ENCODE results near the gene FGD2. TPM values are rescaled to one million over a fixed set of nuclear protein-coding genes. Genes with fewer than 3 reads are reported as not detected.

Gene FGD2
- total and polyA plus RNA-seq, 9 of the 15 experiments (the other 6 are each of a cell fraction or from before 2014, with no cell fraction given) = 0.09 TPM; not detected in 8

- TF ChIP-seq GATA2 (CRISPR knock-in tag; IDR thresholded peaks at IDR 0.05) (no peak), NCOA2 (IDR thresholded peaks at IDR 0.05; ENCODE audit: partially characterized antibody in 2 of 2) (no peak), PHTF2 (CRISPR knock-in tag; IDR thresholded peaks at IDR 0.05) (no peak), CBX8 (IDR thresholded peaks at IDR 0.05; ENCODE audit: borderline replicate concordance, extremely low read depth, low read depth, low read length, poor library complexity, severe bottlenecking) (no peak), RNF2 (IDR thresholded peaks at IDR 0.05) (no peak), RHOXF2B (CRISPR knock-in tag; conservative IDR thresholded peaks at IDR 0.05) (no peak), BMI1 (IDR thresholded peaks at IDR 0.05; ENCODE audit: low read length) (no peak), PYGO2 (tag; IDR thresholded peaks at IDR 0.05) (no peak), NONO (IDR thresholded peaks at IDR 0.05; ENCODE audit: low read depth in 2 of 2, low read length in 1 of 2) (no peak), XRCC4 (IDR thresholded peaks at IDR 0.05; ENCODE audit: extremely low read depth, insufficient read depth, insufficient read length) (no peak), HOXB6 (CRISPR knock-in tag; IDR thresholded peaks at IDR 0.05; ENCODE audit: borderline replicate concordance) (no peak)
- TF ChIP-seq, protein P1, sequence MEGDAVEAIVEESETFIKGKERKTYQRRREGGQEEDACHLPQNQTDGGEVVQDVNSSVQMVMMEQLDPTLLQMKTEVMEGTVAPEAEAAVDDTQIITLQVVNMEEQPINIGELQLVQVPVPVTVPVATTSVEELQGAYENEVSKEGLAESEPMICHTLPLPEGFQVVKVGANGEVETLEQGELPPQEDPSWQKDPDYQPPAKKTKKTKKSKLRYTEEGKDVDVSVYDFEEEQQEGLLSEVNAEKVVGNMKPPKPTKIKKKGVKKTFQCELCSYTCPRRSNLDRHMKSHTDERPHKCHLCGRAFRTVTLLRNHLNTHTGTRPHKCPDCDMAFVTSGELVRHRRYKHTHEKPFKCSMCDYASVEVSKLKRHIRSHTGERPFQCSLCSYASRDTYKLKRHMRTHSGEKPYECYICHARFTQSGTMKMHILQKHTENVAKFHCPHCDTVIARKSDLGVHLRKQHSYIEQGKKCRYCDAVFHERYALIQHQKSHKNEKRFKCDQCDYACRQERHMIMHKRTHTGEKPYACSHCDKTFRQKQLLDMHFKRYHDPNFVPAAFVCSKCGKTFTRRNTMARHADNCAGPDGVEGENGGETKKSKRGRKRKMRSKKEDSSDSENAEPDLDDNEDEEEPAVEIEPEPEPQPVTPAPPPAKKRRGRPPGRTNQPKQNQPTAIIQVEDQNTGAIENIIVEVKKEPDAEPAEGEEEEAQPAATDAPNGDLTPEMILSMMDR (IDR thresholded peaks at IDR 0.05 in 2 of 3, conservative IDR thresholded peaks at IDR 0.05 in 1 of 3; ENCODE audit: insufficient read depth in 2 of 3, low read depth in 1 of 3, low read length in 3 of 3) = no peak
- TF ChIP-seq, protein P2, sequence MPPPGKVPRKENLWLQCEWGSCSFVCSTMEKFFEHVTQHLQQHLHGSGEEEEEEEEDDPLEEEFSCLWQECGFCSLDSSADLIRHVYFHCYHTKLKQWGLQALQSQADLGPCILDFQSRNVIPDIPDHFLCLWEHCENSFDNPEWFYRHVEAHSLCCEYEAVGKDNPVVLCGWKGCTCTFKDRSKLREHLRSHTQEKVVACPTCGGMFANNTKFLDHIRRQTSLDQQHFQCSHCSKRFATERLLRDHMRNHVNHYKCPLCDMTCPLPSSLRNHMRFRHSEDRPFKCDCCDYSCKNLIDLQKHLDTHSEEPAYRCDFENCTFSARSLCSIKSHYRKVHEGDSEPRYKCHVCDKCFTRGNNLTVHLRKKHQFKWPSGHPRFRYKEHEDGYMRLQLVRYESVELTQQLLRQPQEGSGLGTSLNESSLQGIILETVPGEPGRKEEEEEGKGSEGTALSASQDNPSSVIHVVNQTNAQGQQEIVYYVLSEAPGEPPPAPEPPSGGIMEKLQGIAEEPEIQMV (tag; conservative IDR thresholded peaks at IDR 0.05; ENCODE audit: low read depth) = no peak
These were observed 55.8 kb downstream of the FGD2 start (continued) for GRCh38 chr6:37061157-37061804.
